GM10248 (cell line): ENCODE measurements around the gene TRAK2.

ENCODE experiments used
- CTCF ChIA-PET: fragments of 300-600 bp; sonication (Branson Sonifier 250); formaldehyde crosslinking; extraction: SDS; loops from one replicate; lab custom pipeline; 2021; ENCODE audit warnings: antibody characterized with exemption; lab: Yijun Ruan, JAX
- POLR2A ChIA-PET: fragments of 350-650 bp; sonication (Branson Sonifier 250); formaldehyde crosslinking; extraction: SDS; loops from one replicate; lab custom pipeline; 2020; ENCODE audit warnings: antibody characterized with exemption; lab: Yijun Ruan, JAX
- DNase-seq: peaks from one replicate; pipeline ENCODE4 v3.0.0; 2012; ENCODE audit errors: extremely low spot score
- CTCF ChIP-seq: IDR thresholded peaks from 2 replicates; pipeline ENCODE4 v1.5.1; 2012; ENCODE audit warnings: mild to moderate bottlenecking, low read depth; ENCODE audit errors: extremely low read depth, missing control alignments, control extremely low read depth

TRAK2 gene

DNA sequence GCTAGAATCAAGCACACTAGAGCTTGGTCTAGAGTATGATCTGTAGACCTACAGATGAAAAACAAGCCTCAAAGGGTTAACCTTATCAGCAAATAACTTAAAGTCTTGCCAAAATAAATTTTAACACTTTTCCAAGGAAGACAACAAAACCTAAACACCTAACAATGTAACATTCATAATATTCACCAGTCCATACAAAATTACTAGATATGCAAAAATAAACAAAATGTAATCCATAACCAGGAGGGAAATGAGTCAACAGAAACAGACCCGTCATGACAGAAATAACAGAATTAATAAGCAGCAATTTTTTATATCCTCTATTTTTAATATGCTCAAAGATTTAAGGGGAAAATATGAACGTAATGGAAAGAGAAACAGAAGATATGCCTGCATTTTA is 36.1 kb downstream of the TRAK2 start:
- TF ChIP-seq CTCF: no peak
- CTCF ChIA-PET: interaction anchor here (1.0 to 1.3 kb wide), 2 partner anchors 10 to 183 kb away, joined by 3 to 4 read pairs; no protein-coding TSS in a partner anchor
- no peak for DNase-seq
- POLR2A ChIA-PET: no interaction called here

DNA sequence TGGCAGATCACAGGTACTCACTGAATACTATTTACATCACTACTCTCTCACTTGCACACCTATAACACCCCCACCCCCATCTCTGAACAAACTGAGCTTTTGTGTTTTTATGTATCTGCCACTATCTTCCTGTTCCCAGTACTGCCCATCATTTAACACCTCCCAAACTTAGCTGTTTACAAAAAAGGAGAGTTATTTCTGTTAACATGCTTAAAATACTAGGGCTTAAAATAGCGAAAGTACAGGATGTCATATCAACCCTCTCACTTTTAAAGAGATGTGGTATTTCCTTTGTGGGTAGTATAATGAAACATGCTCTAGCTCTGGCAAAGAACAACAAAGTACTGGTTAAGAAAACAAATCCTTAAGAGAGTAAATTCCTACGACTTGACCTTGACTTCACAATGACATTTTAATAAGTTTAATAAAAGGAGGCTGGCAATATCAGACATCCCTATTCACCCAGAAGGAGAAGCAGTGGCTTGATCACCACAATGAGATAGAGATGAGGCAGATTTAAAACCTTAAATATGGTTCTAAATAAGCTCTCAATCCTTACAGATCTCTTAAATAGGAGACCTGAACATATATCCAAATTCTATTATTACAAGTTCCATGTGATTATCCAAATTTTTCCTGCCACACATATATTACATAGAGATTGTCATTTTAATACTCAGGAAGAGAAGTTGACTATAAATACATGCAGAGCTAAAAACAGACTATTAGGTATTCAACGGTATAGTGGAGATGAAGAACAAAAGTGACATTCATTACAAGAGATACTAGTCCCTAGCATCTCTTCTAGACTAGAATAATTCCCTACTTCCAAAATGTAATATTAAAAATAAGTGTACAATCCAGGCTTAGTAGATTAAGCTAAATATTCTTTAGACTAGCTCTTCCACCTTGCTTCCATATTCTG is 36.9 kb downstream of the TRAK2 start:
- no peak for TF ChIP-seq CTCF
- DNase-seq: peak; percentile 27
- ChIA-PET CTCF (interaction anchor here (0.8 to 1.4 kb wide), 5 partner anchors 9 to 182 kb away, joined by 3 to 7 read pairs (median 4); no protein-coding TSS in a partner anchor), POLR2A (no interaction called here)

- POLR2A ChIA-PET: no interaction called here
These were observed 37.7 kb downstream of the TRAK2 start for GRCh38 chr2:201413552-201413951.

DNA sequence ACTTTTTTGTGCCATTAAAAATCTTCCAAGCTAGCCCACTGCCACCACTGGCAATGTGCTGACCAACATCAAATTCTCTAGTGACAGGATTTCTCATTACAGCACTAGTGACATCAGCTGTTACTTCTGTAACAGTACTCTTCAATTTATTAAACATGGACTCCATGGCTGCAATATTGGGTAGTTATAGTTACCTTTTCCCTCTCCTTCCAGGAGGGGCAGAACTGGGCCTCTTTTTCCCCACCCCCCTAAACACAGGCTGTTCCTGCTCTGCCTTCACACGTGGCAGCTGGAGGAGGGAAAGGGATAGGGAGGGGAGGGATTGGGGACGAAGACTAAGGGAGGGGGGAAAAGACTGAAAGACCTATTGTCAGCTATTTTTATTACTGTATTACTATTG is 38.1 kb downstream of the TRAK2 start:
- no peak for DNase-seq
- TF ChIP-seq CTCF: no peak
- POLR2A ChIA-PET: no interaction called here
- CTCF ChIA-PET: interaction anchor here (1.4 kb wide), 1 partner anchor 20 kb away, joined by 6 read pairs; no protein-coding TSS in a partner anchor

More at GRCh38 chr2:201413552-201413951, 37.7 kb downstream of the TRAK2 start:
- CTCF ChIA-PET: interaction anchor here (1.3 to 1.4 kb wide), 3 partner anchors 9 to 20 kb away, joined by 3 to 7 read pairs (median 6); no protein-coding TSS in a partner anchor
- no peak for TF ChIP-seq CTCF
- DNase-seq: no peak

GRCh38 chr2:201411421-201411820 is 39.8 kb downstream of the TRAK2 start:
- ChIA-PET CTCF (no interaction called here), POLR2A (no interaction called here)
- no peak for DNase-seq
- TF ChIP-seq CTCF: no peak

GRCh38 chr2:201408931-201409330 is 42.3 kb downstream of the TRAK2 start:
- ChIA-PET POLR2A (no interaction called here), CTCF (interaction anchor here (1.4 kb wide), 1 partner anchor 14 kb away, joined by 3 read pairs; no protein-coding TSS in a partner anchor)
- TF ChIP-seq CTCF: no peak
- DNase-seq: no peak
